Naive thymus-derived CD8-positive, alpha-beta T cell (primary cell): ENCODE results near the gene AGBL1. TPM values are rescaled to one million over a fixed set of nuclear protein-coding genes. Genes with fewer than 3 reads are reported as not detected.

Experiments used
- ATAC-seq, 2 donors: fragments of 150-1000 bp; cut with Tn5 transposase in 1 of 2; sonication (Bioruptor Pico), chemical (Tn5 transposase) in 1 of 2; 1 replicate in 1 of 2; 2 replicates in 1 of 2; pipeline ENCODE4 v1.10.0; 2021; ENCODE audit warnings: mild to moderate bottlenecking in 2 of 2, moderate library complexity in 2 of 2
- POLR2A ChIA-PET: fragments of 350-600 bp; sonication (Branson Sonifier 250); formaldehyde crosslinking; loops from one replicate; lab custom pipeline; 2021; ENCODE audit warnings: antibody characterized with exemption; lab: Charles Lee
- DNase-seq, 10 donors: peaks; one replicate each; pipeline versions ENCODE4 v3.0.0 to v3.0.0-alpha.2; 2020 to 2022
- H3K27ac Mint-ChIP-seq, 10 donors: one replicate each; pipeline ENCODE4 v1.8.0; 2020 to 2022; ENCODE audit warnings: mild to moderate bottlenecking in 10 of 10, mixed read lengths in 10 of 10, moderate library complexity in 4 of 10, inconsistent platforms in 1 of 10
- H3K27me3 Mint-ChIP-seq, 5 donors: one replicate each; pipeline ENCODE4 v1.8.0; 2021 to 2022; ENCODE audit warnings: mixed read lengths in 5 of 5
- H3K36me3 Mint-ChIP-seq, 3 donors: one replicate each; pipeline ENCODE4 v1.8.0; 2020 to 2022; ENCODE audit warnings: mixed read lengths in 3 of 3, mild to moderate bottlenecking in 2 of 3, inconsistent platforms in 1 of 3
- H3K4me1 Mint-ChIP-seq, 4 donors: one replicate each; pipeline ENCODE4 v1.8.0; 2021 to 2022; ENCODE audit warnings: mixed read lengths in 4 of 4
- H3K4me3 Mint-ChIP-seq, 10 donors: one replicate each; pipeline ENCODE4 v1.8.0; 2020 to 2022; ENCODE audit warnings: mild to moderate bottlenecking in 10 of 10, mixed read lengths in 10 of 10, moderate library complexity in 6 of 10, inconsistent platforms in 1 of 10
- H3K9me3 Mint-ChIP-seq, 9 donors: one replicate each; pipeline ENCODE4 v1.8.0; 2020 to 2022; ENCODE audit warnings: mixed read lengths in 9 of 9, mild to moderate bottlenecking in 3 of 9, inconsistent platforms in 1 of 9, moderate library complexity in 1 of 9
- polyA plus RNA-seq, 3 donors: library from polyadenylated mRNA; unstranded; fragments of 300-500 nt; fragmentation: Illumina TruSeq; gene quantifications; one replicate each; pipeline ENCODE4 v1.2.3, GENCODE V29; 2021
- total RNA-seq, 8 experiments: library from RNA in 2 of 8; stranded (reverse) in 2 of 8; gene quantifications; one replicate each; pipeline ENCODE4 v1.2.3 and lab custom pipeline; 2021 to 2026

Gene AGBL1
- total and polyA plus RNA-seq, 5 experiments from 2014 or later: not detected

DNA sequence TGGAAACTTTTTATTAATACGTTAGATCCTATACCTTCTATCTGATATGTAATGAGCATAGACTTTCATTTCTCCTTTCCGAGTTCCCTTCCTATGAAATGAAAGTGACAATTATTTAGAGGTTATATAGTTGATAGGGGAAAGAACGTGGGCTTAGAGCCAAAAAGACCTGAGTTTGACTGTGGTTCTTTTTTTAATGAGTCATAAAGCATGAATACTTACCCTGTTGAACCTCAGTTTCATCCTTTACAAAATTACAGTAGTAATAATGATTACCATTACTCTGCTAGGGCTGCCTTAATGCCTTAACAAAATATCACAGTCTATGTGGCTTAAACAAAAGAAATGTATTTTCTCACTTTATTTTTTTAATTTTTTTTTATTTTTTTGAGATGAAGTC, 75.9 kb downstream of the AGBL1 start:
- ATAC-seq (no peak), DNase-seq (no peak)
- Mint-ChIP-seq H3K9me3 (peaks cover 0 to 26% (median 5%) of the 10 kb centered on the region in 9 donors), H3K4me3 (no peak overlapping the region), H3K27ac (no peak overlapping the region), H3K36me3 (no peaks in the 10 kb centered on the region), H3K4me1 (no peaks in the 10 kb centered on the region), H3K27me3 (peaks cover 0 to 7% (median 0%) of the 10 kb centered on the region in 5 donors)
- POLR2A ChIA-PET: no interaction called here

DNA sequence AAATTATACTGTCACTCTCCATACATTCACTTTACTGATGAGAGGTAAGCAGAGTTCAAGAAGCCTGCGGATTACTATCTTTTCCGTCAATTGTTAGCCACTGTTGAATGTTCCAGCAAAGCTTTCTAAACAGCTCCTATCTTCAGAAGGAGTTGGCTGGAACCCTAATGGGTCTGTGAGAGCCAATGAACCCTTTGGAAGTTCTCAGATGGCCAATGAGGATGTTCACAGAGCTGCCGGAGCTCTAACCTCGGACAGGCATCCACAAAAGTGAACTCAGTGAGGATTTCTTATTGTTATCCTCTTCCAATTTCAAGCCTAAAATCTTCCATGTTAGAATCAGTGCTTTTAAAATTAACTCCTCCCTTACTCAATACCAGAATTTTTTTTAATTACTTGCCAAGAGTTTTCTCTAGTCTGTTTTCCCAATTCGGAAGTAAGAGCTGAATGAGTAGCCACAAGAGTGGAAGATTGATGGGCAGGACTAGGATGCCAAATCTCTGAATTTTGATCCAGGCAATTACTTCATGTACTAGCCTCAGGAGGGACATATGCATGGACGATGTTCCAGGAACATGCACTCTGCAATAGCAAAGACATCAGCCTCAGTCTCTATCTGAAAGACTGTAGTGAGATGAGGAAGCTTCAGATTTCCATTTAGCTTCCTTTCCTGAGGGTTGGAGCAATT, 78.1 kb downstream of the AGBL1 start:
- peaks cover 0 to 14% (median 8%) of the 10 kb centered on the region in 5 donors for H3K27me3 Mint-ChIP-seq
- ATAC-seq: no peak

GRCh38 chr15:86159468-86159867, 79.8 kb downstream of the AGBL1 start:
- ATAC-seq: no peak
- Mint-ChIP-seq H3K9me3 (no peaks in the 10 kb centered on the region), H3K4me1 (no peaks in the 10 kb centered on the region), H3K27me3 (peaks cover 0 to 19% (median 10%) of the 10 kb centered on the region in 5 donors), H3K27ac (no peak overlapping the region), H3K36me3 (no peaks in the 10 kb centered on the region), H3K4me3 (no peak overlapping the region)
- no peak for DNase-seq
- POLR2A ChIA-PET: no interaction called here

More for the DNA sequence above, 78.1 kb downstream of the AGBL1 start:
- Mint-ChIP-seq H3K27ac (peak overlapping the region in 1 of 10 donors; percentile 56), H3K4me1 (no peaks in the 10 kb centered on the region), H3K36me3 (no peaks in the 10 kb centered on the region), H3K9me3 (peaks cover 0 to 7% (median 1%) of the 10 kb centered on the region in 9 donors), H3K4me3 (no peak overlapping the region)
- POLR2A ChIA-PET: no interaction called here
- no peak for DNase-seq

DNA sequence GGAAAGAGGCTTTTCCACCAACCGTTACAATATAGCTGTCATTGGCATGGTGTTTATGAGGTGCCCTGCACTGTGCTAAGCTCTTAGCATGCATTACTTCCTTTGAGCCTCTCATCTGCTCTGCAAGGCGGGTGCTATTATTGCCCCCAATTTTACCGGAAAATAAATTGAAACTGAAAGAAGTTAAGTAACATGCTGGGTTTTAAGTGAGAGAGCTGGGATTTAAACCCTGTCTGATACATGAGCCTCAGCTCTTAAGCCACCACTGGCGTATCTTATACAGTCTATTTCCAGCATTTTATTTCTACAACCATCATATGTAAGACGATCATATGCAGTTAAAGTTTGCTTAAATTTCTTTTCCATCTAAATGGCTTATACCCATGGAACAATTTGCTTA, 81.6 kb downstream of the AGBL1 start:
- POLR2A ChIA-PET: no interaction called here
- Mint-ChIP-seq H3K27ac (no peak overlapping the region), H3K4me3 (no peak overlapping the region), H3K4me1 (no peaks in the 10 kb centered on the region), H3K36me3 (no peaks in the 10 kb centered on the region), H3K27me3 (peaks cover 0 to 29% (median 10%) of the 10 kb centered on the region in 5 donors), H3K9me3 (peaks cover 0 to 3% (median 0%) of the 10 kb centered on the region in 9 donors)
- DNase-seq (no peak), ATAC-seq (no peak)

GRCh38 chr15:86162172-86162591, 82.5 kb downstream of the AGBL1 start:
- Mint-ChIP-seq H3K27ac (no peak overlapping the region), H3K9me3 (peaks cover 0 to 3% (median 0%) of the 10 kb centered on the region in 9 donors), H3K4me1 (no peaks in the 10 kb centered on the region), H3K36me3 (no peaks in the 10 kb centered on the region), H3K27me3 (peaks cover 0 to 36% (median 7%) of the 10 kb centered on the region in 5 donors), H3K4me3 (no peak overlapping the region)
- ATAC-seq: no peak
- POLR2A ChIA-PET: no interaction called here
- no peak for DNase-seq

- DNase-seq: no peak
- Mint-ChIP-seq H3K4me1 (no peaks in the 10 kb centered on the region), H3K4me3 (no peak overlapping the region), H3K36me3 (no peaks in the 10 kb centered on the region), H3K9me3 (peaks cover 0 to 3% (median 0%) of the 10 kb centered on the region in 9 donors), H3K27ac (no peak overlapping the region), H3K27me3 (peaks cover 0 to 41% (median 7%) of the 10 kb centered on the region in 5 donors)
- POLR2A ChIA-PET: no interaction called here
- ATAC-seq: no peak
Observed at GRCh38 chr15:86162641-86163040, 83.0 kb downstream of the AGBL1 start.

DNA sequence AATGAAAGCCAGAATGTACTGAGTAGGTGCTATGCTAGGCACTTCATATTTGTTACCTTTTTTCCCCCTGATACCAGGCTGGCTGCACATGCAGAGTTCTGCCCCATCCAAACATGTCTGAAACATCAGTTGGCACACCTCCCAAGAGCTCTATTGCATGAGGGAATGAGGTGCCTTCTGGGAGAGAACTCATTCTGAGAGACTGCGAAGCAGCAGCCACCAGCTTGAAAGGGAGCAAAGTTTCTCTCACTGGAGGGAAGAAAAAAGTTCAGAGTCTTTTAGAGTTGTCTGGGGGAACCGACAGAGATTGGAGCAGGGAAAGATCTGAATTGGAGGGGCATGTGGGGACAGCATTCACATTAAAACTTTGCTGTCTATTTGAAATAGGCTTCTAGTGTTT, 84.1 kb downstream of the AGBL1 start:
- Mint-ChIP-seq H3K4me3 (no peak overlapping the region), H3K9me3 (peaks cover 0 to 3% (median 0%) of the 10 kb centered on the region in 9 donors), H3K27me3 (peaks cover 0 to 50% (median 7%) of the 10 kb centered on the region in 5 donors), H3K27ac (no peak overlapping the region), H3K4me1 (no peaks in the 10 kb centered on the region), H3K36me3 (no peaks in the 10 kb centered on the region)
- DNase-seq (no peak), ATAC-seq (no peak)
- POLR2A ChIA-PET: no interaction called here

GRCh38 chr15:86164232-86164898, 84.7 kb downstream of the AGBL1 start:
- Mint-ChIP-seq H3K36me3 (no peaks in the 10 kb centered on the region), H3K27ac (no peak overlapping the region), H3K27me3 (peaks cover 0 to 50% (median 11%) of the 10 kb centered on the region in 5 donors), H3K4me1 (no peaks in the 10 kb centered on the region), H3K9me3 (peaks cover 0 to 3% (median 0%) of the 10 kb centered on the region in 9 donors), H3K4me3 (no peak overlapping the region)
- POLR2A ChIA-PET: no interaction called here
- ATAC-seq (no peak), DNase-seq (no peak)

DNA sequence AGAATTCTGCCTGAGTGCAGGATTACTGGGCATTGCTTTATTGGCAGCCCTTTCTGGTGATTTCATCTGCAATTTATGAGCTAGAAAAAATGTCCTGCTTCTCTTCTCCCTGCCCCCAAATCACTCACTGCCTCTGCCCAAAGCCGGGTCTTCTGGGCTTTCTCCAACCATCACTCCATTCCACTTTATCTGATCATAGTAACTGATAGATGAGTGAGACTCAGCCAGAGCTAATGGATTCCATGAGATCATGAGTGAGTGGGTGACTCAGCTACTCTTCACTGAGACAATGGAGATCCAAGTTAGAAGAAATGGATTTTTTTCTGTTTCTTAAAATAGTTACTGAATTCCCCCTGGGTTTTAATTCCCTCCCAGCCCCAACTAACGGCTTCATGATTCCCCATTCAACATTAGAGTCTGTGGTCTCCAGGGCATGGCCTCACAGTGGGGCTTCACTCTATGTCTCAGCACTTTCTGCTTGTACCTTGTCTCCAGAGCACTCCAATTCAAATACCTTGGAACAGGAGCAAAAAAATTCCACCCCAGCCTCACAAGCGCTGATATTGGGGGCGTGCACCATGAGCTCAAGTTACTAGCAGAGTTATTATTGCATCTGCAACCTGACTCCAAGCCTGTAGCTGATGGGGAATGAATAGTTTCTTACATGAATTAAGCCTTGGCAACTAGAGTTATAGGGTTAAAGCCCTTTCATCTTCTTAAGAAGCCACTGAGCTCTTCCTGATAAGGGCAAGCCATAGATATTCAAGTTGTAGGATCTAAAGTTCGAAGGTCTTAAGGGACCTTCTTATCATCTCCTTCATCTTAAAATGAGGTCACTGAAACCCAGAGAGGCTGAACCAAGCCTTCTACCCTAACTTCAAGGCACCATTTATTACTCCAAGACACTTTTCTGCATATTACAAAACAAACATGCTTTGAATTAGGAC, 85.9 kb downstream of the AGBL1 start:
- Mint-ChIP-seq H3K4me1 (no peaks in the 10 kb centered on the region), H3K36me3 (no peaks in the 10 kb centered on the region), H3K27me3 (peaks cover 0 to 60% (median 14%) of the 10 kb centered on the region in 5 donors), H3K4me3 (no peak overlapping the region), H3K27ac (peak overlapping the region in 1 of 10 donors; percentile 39), H3K9me3 (peaks cover 0 to 3% (median 0%) of the 10 kb centered on the region in 9 donors)
- DNase-seq: no peak
- POLR2A ChIA-PET: no interaction called here
- no peak for ATAC-seq

- DNase-seq (no peak), ATAC-seq (no peak)
- H3K4me1 Mint-ChIP-seq: no peaks in the 10 kb centered on the region
- H3K4me3 Mint-ChIP-seq: no peak overlapping the region
- no peaks in the 10 kb centered on the region for H3K36me3 Mint-ChIP-seq
- POLR2A ChIA-PET: no interaction called here
- H3K27me3 Mint-ChIP-seq: peaks cover 0 to 46% (median 12%) of the 10 kb centered on the region in 5 donors
- no peak overlapping the region for H3K27ac Mint-ChIP-seq
- H3K9me3 Mint-ChIP-seq: peaks cover 0 to 3% (median 0%) of the 10 kb centered on the region in 9 donors
Observed at GRCh38 chr15:86167841-86168240, 88.2 kb downstream of the AGBL1 start.

GRCh38 chr15:86178845-86179244, 99.2 kb downstream of the AGBL1 start:
- Mint-ChIP-seq H3K4me3 (no peak overlapping the region), H3K27me3 (peaks cover 2 to 69% (median 16%) of the 10 kb centered on the region in 5 donors), H3K4me1 (no peaks in the 10 kb centered on the region), H3K9me3 (peaks cover 4 to 19% (median 8%) of the 10 kb centered on the region in 9 donors), H3K36me3 (peaks cover 0 to 3% (median 0%) of the 10 kb centered on the region in 3 donors), H3K27ac (no peak overlapping the region)
- ATAC-seq (no peak), DNase-seq (no peak)
- POLR2A ChIA-PET: no interaction called here

DNA sequence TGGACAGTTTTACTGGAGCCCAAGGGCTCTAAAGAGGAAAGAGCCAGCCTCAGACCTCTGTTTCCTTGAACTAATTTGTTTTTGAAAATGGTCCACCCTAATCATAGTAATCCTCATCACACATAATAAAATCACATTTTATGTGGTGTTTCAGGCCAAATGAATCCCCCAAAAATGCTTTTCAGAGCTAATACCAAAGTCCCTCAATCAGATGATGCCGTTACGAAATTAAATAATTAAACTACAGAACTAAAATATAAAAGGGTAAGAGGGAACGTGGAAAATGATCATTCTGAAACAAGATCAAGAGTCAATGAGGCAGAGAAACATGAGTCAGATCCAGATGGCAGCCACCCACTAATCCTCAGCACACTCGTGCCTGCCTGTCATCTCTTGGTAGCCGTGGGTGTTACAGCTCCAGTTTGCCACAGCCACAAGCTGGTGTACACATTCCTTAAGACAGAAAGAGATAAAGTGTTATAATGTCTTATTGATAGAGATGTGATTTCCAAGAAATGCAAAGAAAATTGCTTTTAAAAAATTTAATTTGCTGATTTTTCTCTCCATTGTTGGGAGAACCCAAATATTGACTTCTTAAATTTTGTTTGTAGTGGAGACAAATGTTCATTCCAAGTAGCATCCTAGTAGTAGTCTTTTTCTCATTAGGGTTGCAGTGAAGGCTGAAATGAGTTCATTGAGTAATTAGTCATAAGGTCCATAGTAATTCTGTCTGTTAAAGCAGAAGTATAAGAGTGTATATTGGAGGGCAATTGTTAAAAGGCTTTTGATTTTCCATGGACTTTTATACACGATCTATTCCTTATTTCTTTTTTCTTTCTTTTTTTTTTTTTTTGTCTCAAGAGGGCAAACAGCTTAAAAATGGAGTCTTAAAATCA, 104.2 kb downstream of the AGBL1 start:
- no peaks in the 10 kb centered on the region for H3K36me3 Mint-ChIP-seq
- POLR2A ChIA-PET: no interaction called here
- peaks cover 0 to 36% (median 5%) of the 10 kb centered on the region in 5 donors for H3K27me3 Mint-ChIP-seq
- peaks cover 0 to 2% (median 0%) of the 10 kb centered on the region in 9 donors for H3K9me3 Mint-ChIP-seq
- ATAC-seq (no peak), DNase-seq (no peak)
- H3K4me3 Mint-ChIP-seq: no peak overlapping the region
- H3K27ac Mint-ChIP-seq: no peak overlapping the region
- H3K4me1 Mint-ChIP-seq: no peaks in the 10 kb centered on the region
